Vagina (tissue), 2 donors: ENCODE results near the gene ITGA4. TPM values are rescaled to one million over a fixed set of nuclear protein-coding genes. Genes with fewer than 3 reads are reported as not detected.

Experiments
- DNase-seq, 2 donors: peaks; one replicate each; pipeline ENCODE4 v3.0.0-alpha.2; 2017; ENCODE audit errors: extremely low spot score in 2 of 2
- H3K27ac ChIP-seq: fragments of 200-600 bp; sonication (generic); one replicate; pipeline ENCODE4 v1.5.1; 2019
- H3K27me3 ChIP-seq: fragments of 200-600 bp; sonication (generic); one replicate; pipeline ENCODE4 v1.5.1; 2019
- H3K36me3 ChIP-seq, 2 donors: fragments of 200-600 bp; sonication (generic); one replicate each; pipeline ENCODE4 v1.5.1; 2017 to 2019
- H3K4me1 ChIP-seq: fragments of 200-600 bp; sonication (generic); one replicate; pipeline ENCODE4 v1.5.1; 2019
- H3K4me3 ChIP-seq, 2 donors: fragments of 200-600 bp; sonication (generic); 1 replicate in 1 of 2; 2 replicates in 1 of 2; pipeline ENCODE4 v1.5.1; 2016 to 2019
- H3K9me3 ChIP-seq: fragments of 200-600 bp; sonication (generic); one replicate; pipeline ENCODE4 v1.5.1; 2019
- POLR2A ChIP-seq, 2 donors: fragments of 450-650 bp; IDR thresholded peaks; one replicate each; pipeline ENCODE4 v1.6.1; 2017; ENCODE audit warnings: antibody characterized with exemption in 2 of 2, mild to moderate bottlenecking in 2 of 2, moderate library complexity in 2 of 2
- POLR2AphosphoS5 ChIP-seq, 2 donors: sonication (generic); formaldehyde crosslinking; IDR thresholded peaks; one replicate each; pipeline ENCODE4 v1.9.0; 2017; ENCODE audit warnings: antibody characterized with exemption in 2 of 2, mild to moderate bottlenecking in 2 of 2, low read depth in 1 of 2; ENCODE audit not compliant: insufficient read depth in 1 of 2
- intact Hi-C: fragments of 100-400 bp; cut with DNase I; formaldehyde crosslinking; loops from one replicate; pipeline ENCODE4 v1.15.1; 2023
- total RNA-seq: library from RNA; depleted of rRNA; stranded (reverse); fragments of >200 nt; gene quantifications from one replicate; pipeline ENCODE4 v1.2.3, GENCODE V29; 2016
- TF ChIP-seq, protein P1 (sequence below), 3 experiments: fragments of 450-650 bp in 2 of 3; fragments of 200-600 bp in 1 of 3; sonication (generic) in 1 of 3; IDR thresholded peaks; one replicate each; pipeline ENCODE4 v1.5.1; 2017 to 2019; ENCODE audit warnings: antibody characterized with exemption in 3 of 3, mild to moderate bottlenecking in 2 of 3, moderate library complexity in 2 of 3

ITGA4 gene
- total RNA-seq, 1 donor from 2014 or later, result 4.9 TPM

DNA sequence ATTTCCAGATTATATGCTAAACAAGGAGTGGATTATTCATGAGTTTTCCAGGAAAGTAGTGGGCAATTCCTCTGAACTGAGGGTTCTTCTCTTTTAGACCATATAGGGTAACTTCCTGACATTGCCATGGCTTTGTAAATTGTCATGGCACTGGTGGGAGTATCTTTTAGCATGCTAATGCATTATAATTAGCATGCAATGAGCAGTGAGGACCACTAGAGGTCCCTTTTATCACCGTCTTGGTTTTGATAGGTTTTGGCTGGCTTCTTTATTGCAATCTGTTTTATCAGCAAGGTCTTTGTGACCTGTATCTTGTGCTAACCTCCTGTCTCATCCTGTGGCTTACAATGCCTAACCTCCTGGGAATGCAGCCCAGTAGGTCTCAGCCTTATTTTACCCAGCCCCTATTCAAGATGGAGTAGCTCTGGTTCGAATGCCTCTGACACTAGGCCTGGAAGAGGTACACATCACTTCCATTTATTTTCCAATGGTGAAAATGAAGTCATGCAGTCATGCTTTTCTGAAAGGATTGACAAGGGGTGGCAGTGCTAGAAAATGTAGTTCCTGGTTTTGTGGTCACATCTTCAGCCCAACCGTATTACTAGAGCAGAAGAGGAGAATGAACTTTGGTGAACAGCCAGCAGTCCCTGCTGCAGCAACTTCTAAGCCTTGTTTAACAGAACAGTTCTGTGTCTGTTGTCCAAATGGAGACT is 26.6 kb upstream of the ITGA4 start:
- no peak for DNase-seq
- Histone ChIP-seq H3K36me3 (no peaks in the 10 kb centered on the region), H3K4me3 (no peak overlapping the region), H3K4me1 (no peaks in the 10 kb centered on the region), H3K27ac (no peak overlapping the region), H3K27me3 (no peaks in the 10 kb centered on the region), H3K9me3 (no peaks in the 10 kb centered on the region)
- intact Hi-C loops, result no loop called here
- TF ChIP-seq POLR2A (IDR thresholded peaks at IDR 0.05), result no peak
- TF ChIP-seq, protein P1, sequence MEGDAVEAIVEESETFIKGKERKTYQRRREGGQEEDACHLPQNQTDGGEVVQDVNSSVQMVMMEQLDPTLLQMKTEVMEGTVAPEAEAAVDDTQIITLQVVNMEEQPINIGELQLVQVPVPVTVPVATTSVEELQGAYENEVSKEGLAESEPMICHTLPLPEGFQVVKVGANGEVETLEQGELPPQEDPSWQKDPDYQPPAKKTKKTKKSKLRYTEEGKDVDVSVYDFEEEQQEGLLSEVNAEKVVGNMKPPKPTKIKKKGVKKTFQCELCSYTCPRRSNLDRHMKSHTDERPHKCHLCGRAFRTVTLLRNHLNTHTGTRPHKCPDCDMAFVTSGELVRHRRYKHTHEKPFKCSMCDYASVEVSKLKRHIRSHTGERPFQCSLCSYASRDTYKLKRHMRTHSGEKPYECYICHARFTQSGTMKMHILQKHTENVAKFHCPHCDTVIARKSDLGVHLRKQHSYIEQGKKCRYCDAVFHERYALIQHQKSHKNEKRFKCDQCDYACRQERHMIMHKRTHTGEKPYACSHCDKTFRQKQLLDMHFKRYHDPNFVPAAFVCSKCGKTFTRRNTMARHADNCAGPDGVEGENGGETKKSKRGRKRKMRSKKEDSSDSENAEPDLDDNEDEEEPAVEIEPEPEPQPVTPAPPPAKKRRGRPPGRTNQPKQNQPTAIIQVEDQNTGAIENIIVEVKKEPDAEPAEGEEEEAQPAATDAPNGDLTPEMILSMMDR (IDR thresholded peaks at IDR 0.05), result no peak

DNA sequence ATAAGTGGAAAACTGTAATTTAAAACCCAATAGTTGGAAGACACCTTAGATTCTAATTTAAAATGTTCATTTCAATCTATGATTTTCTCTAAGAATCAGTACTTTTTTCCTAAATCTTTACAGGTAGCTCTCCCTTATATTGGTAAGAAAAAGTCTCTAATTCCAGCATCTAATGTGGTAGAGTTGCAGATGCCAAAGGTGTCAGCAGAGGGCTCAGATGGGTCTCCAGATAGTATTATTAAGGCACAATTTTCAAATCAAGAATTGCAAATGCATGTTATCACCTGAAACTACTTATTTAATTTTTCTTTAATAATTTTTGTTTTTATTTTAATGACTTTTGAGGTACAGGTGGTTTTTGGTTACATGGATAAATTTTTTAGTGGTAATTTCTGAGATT is 25.5 kb upstream of the ITGA4 start:
- intact Hi-C loops, result no loop called here
- no peak for DNase-seq
- TF ChIP-seq POLR2A (IDR thresholded peaks at IDR 0.05), result no peak
- TF ChIP-seq POLR2AphosphoS5 (IDR thresholded peaks at IDR 0.05; ENCODE audit: insufficient read depth in 1 of 2, low read depth in 1 of 2), result no peak
- no peaks in the 10 kb centered on the region for H3K4me1 ChIP-seq
- H3K4me3 ChIP-seq, result no peak overlapping the region
- no peaks in the 10 kb centered on the region for H3K27me3 ChIP-seq
- H3K36me3 ChIP-seq, result no peaks in the 10 kb centered on the region
- no peak overlapping the region for H3K27ac ChIP-seq
- H3K9me3 ChIP-seq, result no peaks in the 10 kb centered on the region

DNA sequence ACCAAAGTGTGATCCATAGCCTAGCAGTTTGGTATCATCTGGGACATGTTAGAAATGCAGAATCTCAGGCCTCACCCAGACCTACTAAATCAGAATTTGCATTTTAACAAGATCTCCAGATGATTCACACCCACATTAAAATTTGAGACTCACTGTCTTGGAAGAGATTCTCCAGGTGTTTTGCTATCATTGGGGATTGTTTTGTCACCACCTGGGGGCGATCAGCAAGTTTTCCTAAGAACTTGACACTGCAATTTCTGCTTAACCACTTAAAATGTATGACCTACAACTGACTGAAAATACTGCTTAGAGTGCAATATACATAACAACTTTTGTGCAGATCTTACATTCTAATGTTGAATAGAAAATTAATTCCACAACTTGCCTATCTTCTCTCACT is 18.9 kb upstream of the ITGA4 start:
- intact Hi-C loops, result no loop called here
- DNase-seq, result no peak
- H3K4me1 ChIP-seq, result no peaks in the 10 kb centered on the region
- no peaks in the 10 kb centered on the region for H3K9me3 ChIP-seq
- no peak for TF ChIP-seq POLR2A (IDR thresholded peaks at IDR 0.05)
- TF ChIP-seq POLR2AphosphoS5 (IDR thresholded peaks at IDR 0.05; ENCODE audit: insufficient read depth in 1 of 2, low read depth in 1 of 2), result no peak
- TF ChIP-seq, protein P1 (IDR thresholded peaks at IDR 0.05), result no peak
- no peaks in the 10 kb centered on the region for H3K27me3 ChIP-seq
- no peak overlapping the region for H3K27ac ChIP-seq
- no peaks in the 10 kb centered on the region for H3K36me3 ChIP-seq
- H3K4me3 ChIP-seq, result no peak overlapping the region

DNA sequence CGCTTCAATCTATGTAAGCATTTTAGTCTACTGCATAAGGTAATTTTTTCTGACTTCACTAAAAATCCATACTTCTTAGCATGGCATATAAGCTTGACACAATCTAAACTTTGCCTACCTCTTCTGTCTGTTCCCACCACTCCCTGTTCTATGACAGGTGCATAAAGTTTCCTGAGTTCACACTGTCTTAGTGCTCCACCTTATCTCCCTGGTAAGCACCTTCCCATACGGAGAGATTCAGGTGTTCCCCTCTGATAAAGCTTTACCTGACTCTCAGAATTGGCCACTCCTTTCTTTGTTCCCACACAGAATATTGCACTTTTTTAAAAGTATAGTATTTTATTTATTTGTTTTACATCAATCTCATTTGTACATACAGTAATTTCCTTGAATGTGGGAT is 16.8 kb upstream of the ITGA4 start:
- Histone ChIP-seq H3K9me3 (no peaks in the 10 kb centered on the region), H3K4me1 (no peaks in the 10 kb centered on the region), H3K36me3 (no peaks in the 10 kb centered on the region), H3K27me3 (no peaks in the 10 kb centered on the region), H3K4me3 (no peak overlapping the region), H3K27ac (no peak overlapping the region)
- intact Hi-C loops, result no loop called here
- DNase-seq, result no peak
- TF ChIP-seq POLR2A (IDR thresholded peaks at IDR 0.05) (no peak), POLR2AphosphoS5 (IDR thresholded peaks at IDR 0.05; ENCODE audit: insufficient read depth in 1 of 2, low read depth in 1 of 2) (no peak)
- TF ChIP-seq, protein P1 (IDR thresholded peaks at IDR 0.05), result no peak

DNA sequence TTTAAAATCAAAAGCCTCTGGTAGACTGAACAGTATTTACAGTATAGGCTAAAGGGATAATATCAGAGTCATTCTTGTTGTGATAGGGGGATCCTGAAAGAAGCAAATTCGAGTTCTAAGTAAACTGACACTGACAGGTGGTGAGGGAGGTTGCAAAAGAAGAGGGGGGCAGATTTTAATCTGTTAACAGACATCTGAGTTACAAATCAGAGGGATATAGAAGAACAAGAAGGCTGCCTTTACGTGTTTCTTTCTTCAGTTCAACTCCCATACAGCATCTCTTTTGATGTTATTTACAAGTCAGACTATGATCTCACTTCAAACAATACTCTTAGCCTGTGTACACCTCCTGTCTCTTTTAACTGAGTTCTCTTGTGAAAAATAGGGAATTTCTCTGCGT is 16.3 kb upstream of the ITGA4 start:
- no peaks in the 10 kb centered on the region for H3K9me3 ChIP-seq
- DNase-seq, result no peak
- no peak overlapping the region for H3K4me3 ChIP-seq
- TF ChIP-seq POLR2A (IDR thresholded peaks at IDR 0.05) (no peak), POLR2AphosphoS5 (IDR thresholded peaks at IDR 0.05; ENCODE audit: insufficient read depth in 1 of 2, low read depth in 1 of 2) (no peak)
- TF ChIP-seq, protein P1 (IDR thresholded peaks at IDR 0.05), result no peak
- no peaks in the 10 kb centered on the region for H3K4me1 ChIP-seq
- intact Hi-C loops, result no loop called here
- no peaks in the 10 kb centered on the region for H3K27me3 ChIP-seq
- no peak overlapping the region for H3K27ac ChIP-seq
- no peaks in the 10 kb centered on the region for H3K36me3 ChIP-seq
